Right atrium auricular region (tissue), 2 donors: ENCODE results near the gene P4HA1. TPM values are rescaled to one million over a fixed set of nuclear protein-coding genes. Genes with fewer than 3 reads are reported as not detected.

ENCODE experiments used
- DNase-seq: peaks from one replicate; pipeline ENCODE4 v3.0.0-alpha.2; 2019; ENCODE audit warnings: low spot score
- H3K27ac ChIP-seq, 2 donors: fragments of 200-600 bp; sonication (generic); 1 replicate in 1 of 2; 2 replicates in 1 of 2; pipeline ENCODE4 v1.5.1; 2016 to 2019
- H3K27me3 ChIP-seq, 2 donors: fragments of 200-600 bp; sonication (generic); one replicate each; pipeline versions ENCODE4 v1.5.1 to v1.6.0; 2017 to 2019
- H3K36me3 ChIP-seq: fragments of 200-600 bp; sonication (generic); one replicate; pipeline ENCODE4 v1.5.1; 2016
- H3K4me1 ChIP-seq, 2 donors: fragments of 200-600 bp; sonication (generic); one replicate each; pipeline versions ENCODE4 v1.5.1 to v1.6.0; 2017 to 2019
- H3K4me3 ChIP-seq, 2 donors: fragments of 200-600 bp; sonication (generic); 1 replicate in 1 of 2; 2 replicates in 1 of 2; pipeline ENCODE4 v1.5.1; 2017 to 2019; ENCODE audit warnings: mild to moderate bottlenecking in 1 of 2, moderate library complexity in 1 of 2
- H3K9me3 ChIP-seq, 2 donors: fragments of 200-600 bp; sonication (generic); one replicate each; pipeline ENCODE4 v1.5.1; 2019
- CTCF ChIP-seq, 2 donors: fragments of 200-600 bp; sonication (generic); IDR thresholded peaks; one replicate each; pipeline ENCODE4 v1.5.1; 2019; ENCODE audit warnings: antibody characterized with exemption in 2 of 2
- total RNA-seq, 2 donors: library from RNA; depleted of rRNA; stranded (reverse); fragments of >200 nt; gene quantifications; one replicate each; pipeline ENCODE4 v1.1.0, GENCODE V29; 2016

Gene P4HA1
- total RNA-seq, 2 donors from 2014 or later, result 29.5 to 45.4 TPM

DNA sequence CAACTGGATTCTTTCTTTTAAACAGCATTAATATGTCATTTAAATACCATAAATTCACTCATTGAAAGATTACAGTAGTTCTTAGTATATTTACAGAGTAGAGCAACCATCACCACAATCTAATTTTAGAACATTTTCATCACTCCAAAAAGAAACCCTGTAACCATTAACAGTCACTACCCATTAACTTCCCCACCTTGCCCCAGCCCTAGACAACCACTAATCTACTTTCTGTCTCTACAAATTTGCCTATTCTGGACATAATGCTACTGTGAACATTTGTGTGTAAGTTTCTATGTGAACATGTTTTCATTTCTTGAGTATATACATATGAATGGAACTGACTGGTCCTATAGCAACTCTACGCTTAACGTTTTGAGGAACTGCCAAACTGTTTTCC is 42.4 kb downstream of the P4HA1 start:
- peaks cover 0 to 16% of the 10 kb centered on the region in 2 donors for H3K4me1 ChIP-seq
- H3K9me3 ChIP-seq, result no peaks in the 10 kb centered on the region
- DNase-seq, result no peak
- no peaks in the 10 kb centered on the region for H3K27me3 ChIP-seq
- H3K27ac ChIP-seq, result peak overlapping the region in 1 of 2 donors; percentile 66
- H3K36me3 ChIP-seq, result peaks cover 42% of the 10 kb centered on the region
- TF ChIP-seq CTCF (IDR thresholded peaks at IDR 0.05), result no peak
- H3K4me3 ChIP-seq, result no peak overlapping the region

GRCh38 chr10:73053275-73053674 is 43.4 kb downstream of the P4HA1 start:
- H3K4me1 ChIP-seq, result peaks cover 0 to 16% of the 10 kb centered on the region in 2 donors
- H3K9me3 ChIP-seq, result no peaks in the 10 kb centered on the region
- H3K36me3 ChIP-seq, result peaks cover 48% of the 10 kb centered on the region
- TF ChIP-seq CTCF (IDR thresholded peaks at IDR 0.05), result no peak
- no peak overlapping the region for H3K4me3 ChIP-seq
- no peaks in the 10 kb centered on the region for H3K27me3 ChIP-seq
- no peak for DNase-seq
- H3K27ac ChIP-seq, result no peak overlapping the region

DNA sequence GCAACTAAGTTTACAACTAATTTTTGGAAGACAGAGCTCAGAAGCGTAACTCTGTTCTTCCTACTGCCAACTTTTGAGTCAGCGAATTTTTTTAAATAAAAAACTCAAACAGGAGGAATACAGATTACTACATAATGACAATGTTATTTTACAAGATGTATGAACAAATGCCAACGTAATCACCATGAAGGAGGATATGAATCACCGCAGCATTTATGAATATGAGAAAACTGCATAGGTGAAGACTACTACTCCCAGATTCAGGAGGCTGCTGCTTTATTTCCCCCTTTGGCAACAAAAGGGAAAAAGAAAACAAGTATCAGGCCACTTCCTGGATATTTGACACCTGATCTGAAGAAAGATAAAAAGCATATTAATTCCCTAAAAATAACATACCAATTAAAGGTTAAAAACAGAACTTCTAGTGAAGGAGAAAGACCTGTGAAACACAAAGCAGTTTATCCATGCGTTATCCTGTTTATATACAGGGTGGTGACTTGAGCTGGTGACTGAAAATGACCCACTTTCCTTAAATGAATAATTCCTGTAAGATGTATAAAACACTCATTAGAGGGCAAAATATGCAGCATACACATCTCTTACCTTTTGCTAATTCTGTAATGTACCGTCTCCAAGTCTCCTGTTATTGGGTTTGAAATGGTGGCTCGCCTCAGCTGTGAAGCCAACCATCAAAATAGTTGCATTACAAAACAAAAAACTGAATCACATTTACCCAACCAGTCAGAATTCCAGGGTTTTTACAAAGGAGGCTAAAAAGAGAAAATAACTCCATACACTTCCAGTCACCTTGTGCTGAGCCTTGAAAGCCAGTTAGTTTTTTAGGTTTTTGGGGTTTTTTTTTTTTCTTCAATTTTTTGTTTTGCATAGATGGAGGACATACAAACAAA is 52.0 kb downstream of the P4HA1 start:
- TF ChIP-seq CTCF (IDR thresholded peaks at IDR 0.05), result no peak
- Histone ChIP-seq H3K9me3 (no peaks in the 10 kb centered on the region), H3K36me3 (peaks cover 42% of the 10 kb centered on the region), H3K27me3 (no peaks in the 10 kb centered on the region), H3K4me3 (no peak overlapping the region), H3K27ac (peak overlapping the region; percentile 31 to 46), H3K4me1 (peaks cover 0 to 3% of the 10 kb centered on the region in 2 donors)
- DNase-seq, result no peak

DNA sequence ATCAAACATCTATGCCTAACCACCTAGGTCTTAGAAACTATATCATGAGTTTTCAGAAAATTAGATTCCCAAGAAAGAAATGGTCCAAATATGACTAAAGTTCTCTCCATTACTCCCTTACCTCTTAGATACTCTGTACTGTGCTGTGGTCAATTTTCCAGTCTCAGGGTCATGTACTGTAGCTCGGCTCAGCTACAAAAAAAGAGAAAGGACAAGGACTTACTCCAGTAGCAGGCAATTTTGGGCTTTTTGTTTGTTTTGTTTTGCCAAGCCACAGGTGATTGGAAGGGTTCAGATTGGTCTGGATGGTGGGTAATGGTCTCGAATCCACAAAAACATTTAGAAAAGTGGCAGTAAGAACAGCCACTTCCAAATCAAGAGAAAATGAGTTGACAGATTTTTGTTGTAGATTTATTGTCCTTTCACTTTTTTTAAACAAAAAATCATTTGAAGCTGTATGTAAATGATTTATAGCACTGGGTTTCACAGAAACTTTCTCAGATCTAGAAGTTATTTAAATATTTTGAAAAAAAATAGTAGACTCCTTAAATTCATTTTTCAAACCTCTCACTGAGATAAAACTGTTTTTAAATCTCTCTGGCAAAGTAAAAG is 52.8 kb downstream of the P4HA1 start:
- Histone ChIP-seq H3K4me3 (no peak overlapping the region), H3K27me3 (no peaks in the 10 kb centered on the region), H3K4me1 (peaks cover 0 to 3% of the 10 kb centered on the region in 2 donors), H3K36me3 (peaks cover 38% of the 10 kb centered on the region), H3K27ac (peak overlapping the region; percentile 31 to 46), H3K9me3 (no peaks in the 10 kb centered on the region)
- no peak for DNase-seq
- TF ChIP-seq CTCF (IDR thresholded peaks at IDR 0.05), result no peak

GRCh38 chr10:73043319-73043718 is 53.3 kb downstream of the P4HA1 start:
- no peak for TF ChIP-seq CTCF (IDR thresholded peaks at IDR 0.05)
- Histone ChIP-seq H3K4me3 (no peak overlapping the region), H3K27me3 (no peaks in the 10 kb centered on the region), H3K4me1 (peaks cover 0 to 3% of the 10 kb centered on the region in 2 donors), H3K27ac (no peak overlapping the region), H3K9me3 (no peaks in the 10 kb centered on the region), H3K36me3 (peaks cover 36% of the 10 kb centered on the region)
- no peak for DNase-seq
